ENCODE data around the gene CDKN2D.

Gene CDKN2D

DNA sequence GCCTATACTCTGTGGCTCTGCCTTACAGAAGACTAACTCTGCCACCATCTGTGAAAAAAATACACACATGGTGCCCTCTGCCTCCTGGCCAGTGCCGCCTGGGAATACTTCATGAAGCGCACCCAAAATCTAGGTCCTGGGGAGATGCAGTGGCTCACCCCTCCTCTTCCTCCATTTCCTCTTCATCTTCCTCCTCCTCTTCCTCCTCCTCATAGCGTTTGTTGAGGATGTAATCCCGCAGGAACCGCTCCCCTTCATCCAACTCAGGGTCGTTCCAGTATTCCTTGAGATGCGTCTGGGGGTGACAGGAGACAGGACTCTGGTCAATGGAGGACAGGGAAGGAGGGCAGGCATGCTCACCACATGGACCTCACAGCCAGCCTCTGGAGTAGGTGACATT is 8.6 kb downstream of the CDKN2D start:
- TF ChIP-seq, protein P1, sequence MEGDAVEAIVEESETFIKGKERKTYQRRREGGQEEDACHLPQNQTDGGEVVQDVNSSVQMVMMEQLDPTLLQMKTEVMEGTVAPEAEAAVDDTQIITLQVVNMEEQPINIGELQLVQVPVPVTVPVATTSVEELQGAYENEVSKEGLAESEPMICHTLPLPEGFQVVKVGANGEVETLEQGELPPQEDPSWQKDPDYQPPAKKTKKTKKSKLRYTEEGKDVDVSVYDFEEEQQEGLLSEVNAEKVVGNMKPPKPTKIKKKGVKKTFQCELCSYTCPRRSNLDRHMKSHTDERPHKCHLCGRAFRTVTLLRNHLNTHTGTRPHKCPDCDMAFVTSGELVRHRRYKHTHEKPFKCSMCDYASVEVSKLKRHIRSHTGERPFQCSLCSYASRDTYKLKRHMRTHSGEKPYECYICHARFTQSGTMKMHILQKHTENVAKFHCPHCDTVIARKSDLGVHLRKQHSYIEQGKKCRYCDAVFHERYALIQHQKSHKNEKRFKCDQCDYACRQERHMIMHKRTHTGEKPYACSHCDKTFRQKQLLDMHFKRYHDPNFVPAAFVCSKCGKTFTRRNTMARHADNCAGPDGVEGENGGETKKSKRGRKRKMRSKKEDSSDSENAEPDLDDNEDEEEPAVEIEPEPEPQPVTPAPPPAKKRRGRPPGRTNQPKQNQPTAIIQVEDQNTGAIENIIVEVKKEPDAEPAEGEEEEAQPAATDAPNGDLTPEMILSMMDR (IDR thresholded peaks at IDR 0.05) = no peak
- no peak for DNase-seq
- Histone ChIP-seq H3K36me3 (peaks cover 19 to 72% (median 58%) of the 10 kb centered on the region in 3 donors), H3K4me3 (no peak overlapping the region), H3K9me3 (no peaks in the 10 kb centered on the region), H3K27me3 (no peaks in the 10 kb centered on the region), H3K27ac (no peak overlapping the region), H3K4me1 (peaks cover 0 to 9% (median 6%) of the 10 kb centered on the region in 4 donors)
- intact Hi-C loops (cut with DNase I; ENCODE audit: low total_unique reads) = loop anchor here (10.0 kb wide), 1 partner anchor 155 kb away; the partner anchor contains the start of gene CDC37

DNA sequence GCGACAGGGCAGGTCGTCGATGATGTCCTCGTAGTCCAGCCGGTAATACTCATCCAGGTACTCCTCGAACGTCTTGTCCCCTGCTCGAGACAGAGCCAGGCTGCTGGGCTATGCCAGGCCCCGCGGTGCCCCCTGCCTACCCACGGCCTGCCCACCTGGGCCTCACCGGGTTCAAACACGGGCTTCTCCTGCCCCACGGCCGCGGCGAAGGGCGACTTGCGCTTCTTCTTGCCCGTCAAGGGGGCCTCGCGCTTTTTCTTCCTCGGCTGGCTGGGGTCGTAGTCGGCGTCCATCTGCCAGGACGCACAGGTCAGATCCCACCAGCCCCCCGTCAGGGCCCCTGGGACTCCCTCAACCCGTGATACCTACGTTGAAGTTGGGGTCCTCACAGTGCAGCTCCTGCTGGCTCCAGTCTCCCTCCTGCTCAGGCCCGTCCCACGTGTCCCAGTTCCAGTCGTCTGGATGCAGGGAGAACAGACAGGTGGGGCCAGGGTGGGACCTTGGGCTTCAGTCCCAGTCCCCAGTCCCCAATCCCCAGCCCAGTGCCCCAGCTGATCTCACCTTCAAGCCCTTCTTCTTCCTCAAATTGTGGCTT is 11.1 kb downstream of the CDKN2D start:
- Histone ChIP-seq H3K27me3 (no peaks in the 10 kb centered on the region), H3K4me1 (no peaks in the 10 kb centered on the region), H3K9me3 (no peaks in the 10 kb centered on the region), H3K4me3 (no peak overlapping the region), H3K27ac (no peak overlapping the region), H3K36me3 (peaks cover 37 to 96% (median 82%) of the 10 kb centered on the region in 3 donors)
- no peak for DNase-seq
- intact Hi-C loops (cut with DNase I; ENCODE audit: low total_unique reads) = no loop called here
- TF ChIP-seq, protein P1 (IDR thresholded peaks at IDR 0.05) = no peak

DNA sequence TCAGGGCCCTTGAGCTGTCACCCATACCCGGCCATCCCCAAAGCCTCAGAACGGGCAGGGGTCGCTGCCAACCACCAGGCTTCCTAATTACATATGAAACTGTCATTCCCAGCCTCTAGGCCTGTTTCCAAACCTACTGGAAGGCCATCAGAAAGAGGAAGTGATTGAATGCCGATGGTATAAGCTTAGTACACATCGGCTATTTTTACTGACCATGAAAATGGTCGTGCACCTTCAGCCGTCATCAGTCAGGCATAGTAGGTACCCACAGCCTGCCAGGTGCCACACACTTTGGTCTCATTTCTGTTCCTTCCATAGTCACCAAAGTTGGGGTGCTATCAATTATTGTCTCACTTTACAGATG is 13.2 kb downstream of the CDKN2D start:
- intact Hi-C loops (cut with DNase I; ENCODE audit: low total_unique reads) = no loop called here
- H3K36me3 ChIP-seq = peaks cover 48 to 98% (median 95%) of the 10 kb centered on the region in 3 donors
- TF ChIP-seq, protein P1 (IDR thresholded peaks at IDR 0.05) = no peak

DNA sequence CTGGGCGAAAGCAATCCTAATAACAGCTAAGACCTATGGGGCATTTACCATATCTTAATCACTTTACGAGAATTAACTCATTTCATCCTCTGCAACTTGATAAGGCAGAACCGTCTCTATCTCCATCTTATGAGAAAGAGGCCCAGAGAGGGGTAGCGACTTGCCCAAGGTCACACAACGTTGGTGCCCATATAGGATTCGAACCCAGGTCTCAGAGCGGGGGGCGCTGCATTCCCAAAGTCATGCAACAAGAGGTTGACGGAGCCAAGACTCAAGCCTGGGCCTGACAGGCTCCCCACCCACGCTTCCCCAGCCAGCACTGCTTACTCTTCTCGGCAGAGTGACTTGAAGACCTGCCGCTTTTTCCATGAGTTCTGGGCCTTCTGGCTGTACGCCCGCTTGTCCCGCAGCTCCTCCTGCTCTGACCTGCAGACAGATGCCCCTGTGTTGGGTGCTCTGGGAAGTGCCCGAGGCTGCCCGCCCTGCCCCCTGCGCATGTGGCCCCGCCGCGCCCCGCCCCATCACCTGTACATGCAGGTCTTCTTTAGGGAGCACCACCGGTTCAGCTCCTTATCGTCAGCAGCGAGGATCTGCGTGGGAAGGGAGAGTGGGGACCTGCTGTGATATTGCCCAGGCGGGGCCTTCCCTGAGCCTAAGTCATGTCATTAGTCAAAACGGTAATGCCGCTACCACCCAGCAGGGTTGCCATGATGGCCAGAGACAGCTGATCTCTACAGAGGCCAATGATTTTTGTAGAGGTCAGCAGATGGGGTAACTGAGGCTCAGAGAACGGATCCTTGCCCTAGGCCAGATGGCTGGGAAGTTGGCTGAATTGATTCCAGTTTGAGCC is 13.8 kb downstream of the CDKN2D start:
- TF ChIP-seq, protein P1 (IDR thresholded peaks at IDR 0.05) = no peak
- DNase-seq = no peak
- H3K4me3 ChIP-seq = no peak overlapping the region
- H3K9me3 ChIP-seq = no peaks in the 10 kb centered on the region
- no peaks in the 10 kb centered on the region for H3K4me1 ChIP-seq
- H3K27ac ChIP-seq = no peak overlapping the region
- H3K27me3 ChIP-seq = no peaks in the 10 kb centered on the region
- intact Hi-C loops (cut with DNase I; ENCODE audit: low total_unique reads) = no loop called here
- peaks cover 49 to 98% (median 95%) of the 10 kb centered on the region in 3 donors for H3K36me3 ChIP-seq

More for the DNA sequence above, 13.2 kb downstream of the CDKN2D start:
- Histone ChIP-seq H3K27ac (no peak overlapping the region), H3K9me3 (no peaks in the 10 kb centered on the region), H3K27me3 (no peaks in the 10 kb centered on the region), H3K4me3 (no peak overlapping the region), H3K4me1 (no peaks in the 10 kb centered on the region)
- no peak for DNase-seq

DNA sequence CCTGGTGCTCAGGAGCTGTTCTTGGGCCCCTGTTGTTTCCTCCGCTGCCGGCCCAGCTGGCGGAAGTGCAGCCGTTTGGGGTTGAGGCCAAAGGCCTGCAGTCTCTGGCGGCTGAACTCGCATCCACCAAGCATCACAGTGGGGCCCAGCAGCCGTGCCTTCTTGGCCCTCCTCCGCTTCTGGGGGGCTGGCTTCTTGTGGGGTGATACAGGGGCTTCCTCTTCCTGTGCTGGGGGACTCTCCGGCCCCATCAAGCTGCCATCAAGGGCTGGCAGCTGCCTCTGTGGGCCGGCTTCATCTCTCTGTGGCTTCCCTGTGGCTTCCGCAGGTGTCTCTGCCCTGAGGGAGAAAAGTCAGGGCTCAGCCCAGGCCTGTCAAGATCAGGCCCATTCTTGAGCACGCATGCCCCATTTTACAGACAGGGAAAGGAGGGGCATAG is 14.8 kb downstream of the CDKN2D start:
- no peak for DNase-seq

More for the DNA sequence above, 14.8 kb downstream of the CDKN2D start:
- TF ChIP-seq, protein P1 (IDR thresholded peaks at IDR 0.05) = no peak
- Histone ChIP-seq H3K36me3 (peaks cover 50 to 98% (median 95%) of the 10 kb centered on the region in 3 donors), H3K9me3 (no peaks in the 10 kb centered on the region), H3K27ac (no peak overlapping the region), H3K4me3 (no peak overlapping the region), H3K4me1 (no peaks in the 10 kb centered on the region), H3K27me3 (no peaks in the 10 kb centered on the region)
- intact Hi-C loops (cut with DNase I; ENCODE audit: low total_unique reads) = no loop called here

Data from tibial artery (tissue), 4 donors.